ENCODE results near the gene LTF.

Gene LTF

GRCh38 chr3:46490338-46491084 is 25.8 kb upstream of the LTF start:
- DNase-seq = no peak

GRCh38 chr3:46489875-46490274 is 25.2 kb upstream of the LTF start:
- DNase-seq = no peak

GRCh38 chr3:46489381-46489780 is 24.7 kb upstream of the LTF start:
- no peak for DNase-seq

GRCh38 chr3:46488735-46489361 is 24.1 kb upstream of the LTF start:
- peak; percentile 91 for DNase-seq

GRCh38 chr3:46485779-46486175 is 21.1 kb upstream of the LTF start:
- no peak for DNase-seq

- no peak for DNase-seq
These were observed 20.4 kb upstream of the LTF start for GRCh38 chr3:46484911-46485778.

- DNase-seq = no peak
These were observed 19.7 kb upstream of the LTF start for GRCh38 chr3:46484388-46484787.

GRCh38 chr3:46483825-46484224 is 19.1 kb upstream of the LTF start:
- no peak for DNase-seq

GRCh38 chr3:46482632-46483350 is 18.1 kb upstream of the LTF start:
- no peak for DNase-seq

GRCh38 chr3:46481636-46482035 is 16.9 kb upstream of the LTF start:
- no peak for DNase-seq

GRCh38 chr3:46480491-46481195 is 15.9 kb upstream of the LTF start:
- DNase-seq = no peak

- no peak for DNase-seq
These were observed 15.0 kb upstream of the LTF start for GRCh38 chr3:46479696-46480095.

- no peak for DNase-seq
These were observed 14.3 kb upstream of the LTF start for GRCh38 chr3:46479021-46479420.

GRCh38 chr3:46478341-46478740 is 13.6 kb upstream of the LTF start:
- DNase-seq = no peak

- no peak for DNase-seq
These were observed 13.1 kb upstream of the LTF start for GRCh38 chr3:46477756-46478155.

GRCh38 chr3:46477145-46477544 is 12.4 kb upstream of the LTF start:
- DNase-seq = no peak

GRCh38 chr3:46472736-46473135 is 8.0 kb upstream of the LTF start:
- no peak for DNase-seq

- no peak for DNase-seq
These were observed 6.7 kb upstream of the LTF start for GRCh38 chr3:46471371-46471914.

GRCh38 chr3:46470831-46471230 is 6.1 kb upstream of the LTF start:
- no peak for DNase-seq

- no peak for DNase-seq
These were observed 5.1 kb upstream of the LTF start for GRCh38 chr3:46469680-46470357.

GRCh38 chr3:46468753-46469600 is 4.3 kb upstream of the LTF start:
- DNase-seq = no peak
